Measurements from ENCODE around the gene PCTP.
A peak's percentile ranks its signal among the peaks of the same experiment; 100 is the strongest.

The PCTP gene

GRCh38 chr17:55756689-55757088, 5.8 kb downstream of the PCTP start:
- TF ChIP-seq CTCF (IDR thresholded peaks at IDR 0.05; ENCODE audit: insufficient read depth, low read depth, low read length, missing control alignments): no peak
- no peak for DNase-seq (ENCODE audit: low read depth)
- no peak overlapping the region for H3K4me3 ChIP-seq (ENCODE audit: low read depth, low read length)

- DNase-seq (ENCODE audit: low read depth): peak; percentile 44
- H3K4me3 ChIP-seq (ENCODE audit: low read depth, low read length): no peak overlapping the region
- TF ChIP-seq CTCF (IDR thresholded peaks at IDR 0.05; ENCODE audit: insufficient read depth, low read depth, low read length, missing control alignments): no peak
Measured at GRCh38 chr17:55757659-55758058, 6.8 kb downstream of the PCTP start.

- TF ChIP-seq CTCF (IDR thresholded peaks at IDR 0.05; ENCODE audit: insufficient read depth, low read depth, low read length, missing control alignments): no peak
- no peak for DNase-seq (ENCODE audit: low read depth)
- no peak overlapping the region for H3K4me3 ChIP-seq (ENCODE audit: low read depth, low read length)
Measured at GRCh38 chr17:55758171-55758570, 7.3 kb downstream of the PCTP start.

GRCh38 chr17:55760643-55761355, 9.9 kb downstream of the PCTP start:
- DNase-seq (ENCODE audit: low read depth): no peak
- no peak overlapping the region for H3K4me3 ChIP-seq (ENCODE audit: low read depth, low read length)
- TF ChIP-seq CTCF (IDR thresholded peaks at IDR 0.05; ENCODE audit: insufficient read depth, low read depth, low read length, missing control alignments): no peak

GRCh38 chr17:55762086-55762858, 11.4 kb downstream of the PCTP start:
- no peak for TF ChIP-seq CTCF (IDR thresholded peaks at IDR 0.05; ENCODE audit: insufficient read depth, low read depth, low read length, missing control alignments)
- no peak for DNase-seq (ENCODE audit: low read depth)
- no peak overlapping the region for H3K4me3 ChIP-seq (ENCODE audit: low read depth, low read length)

- no peak overlapping the region for H3K4me3 ChIP-seq (ENCODE audit: low read depth, low read length)
- DNase-seq (ENCODE audit: low read depth): no peak
- no peak for TF ChIP-seq CTCF (IDR thresholded peaks at IDR 0.05; ENCODE audit: insufficient read depth, low read depth, low read length, missing control alignments)
Measured at GRCh38 chr17:55763856-55764255, 13.0 kb downstream of the PCTP start.
